Activated CD4-positive, alpha-beta T cell treated with anti-CD3 and anti-CD28 coated beads, Interleukin-2, amount 50 U/mL, for 4 hours (primary cell): ENCODE measurements around the gene SKP1.
"Not testable (repeated sequence)": the region's sequence is repeated elsewhere in the genome, so short reads cannot be mapped to it uniquely, and the experiment has no call there.

Source experiments
- DNase-seq, 2 experiments: peaks; one replicate each; pipeline ENCODE4 v3.0.0-alpha.2; 2020

SKP1 gene

DNA sequence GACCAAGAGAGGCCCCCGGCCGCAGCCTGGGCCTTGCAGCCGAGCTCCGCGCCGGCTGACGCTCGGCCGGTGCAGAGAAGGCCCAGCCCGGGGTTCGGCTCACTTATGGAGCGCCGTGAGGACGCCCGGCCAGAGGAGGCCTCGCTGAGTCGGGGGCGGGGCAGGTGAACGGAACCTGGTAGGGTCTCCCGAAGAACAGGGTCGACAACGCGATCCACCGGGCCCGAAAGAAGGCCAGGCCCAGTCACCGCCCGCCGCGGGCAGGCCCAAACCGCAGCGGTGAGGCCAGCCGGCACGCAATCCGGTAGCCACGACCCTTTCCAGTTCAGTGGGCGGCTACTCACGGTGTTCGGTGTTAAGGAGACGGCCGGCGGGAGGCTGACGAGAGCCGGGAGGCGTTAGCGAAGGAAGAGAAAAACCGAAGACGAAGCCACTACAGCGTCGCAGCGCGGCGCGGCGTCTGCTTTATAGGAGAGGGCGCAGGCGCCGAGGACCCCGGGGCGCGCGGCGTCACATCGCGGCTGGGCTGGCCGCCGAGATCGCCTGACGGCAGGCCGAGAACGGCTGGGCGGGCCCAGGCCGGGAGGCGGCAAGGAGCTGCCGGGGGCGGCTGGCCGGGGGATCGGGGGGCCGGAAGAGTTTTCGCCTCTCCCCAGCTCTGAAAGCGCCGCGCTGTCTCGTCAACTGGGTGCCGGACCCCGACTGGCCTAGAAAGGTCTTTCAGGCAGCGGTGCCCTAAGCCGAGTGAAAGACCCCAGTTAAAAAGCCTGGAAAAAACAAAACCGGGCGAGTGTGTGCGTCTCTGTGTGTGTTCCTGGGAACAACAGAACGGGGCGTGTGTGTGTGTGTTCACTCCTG lies at the start of gene SKP1:
TSS of gene SKP1 (minus strand) at position 440 of the 858 bp plus-strand sequence. CDS start 2,928 bp downstream, outside the sequence.
- DNase-seq, result peak; percentile 79

- peak; percentile 98 to 99 for DNase-seq
These were observed 49.2 kb upstream of the SKP1 start, which contains the start of gene PPP2CA for GRCh38 chr5:134225780-134226440. Gene PPP2CA, minus strand, starts transcription at chr5:134226073. Its CDS starts 212 bp downstream, at chr5:134225861.

GRCh38 chr5:134224888-134225779 lies 48.4 kb upstream of the SKP1 start:
- DNase-seq, result peak; percentile 38 to 42

DNA sequence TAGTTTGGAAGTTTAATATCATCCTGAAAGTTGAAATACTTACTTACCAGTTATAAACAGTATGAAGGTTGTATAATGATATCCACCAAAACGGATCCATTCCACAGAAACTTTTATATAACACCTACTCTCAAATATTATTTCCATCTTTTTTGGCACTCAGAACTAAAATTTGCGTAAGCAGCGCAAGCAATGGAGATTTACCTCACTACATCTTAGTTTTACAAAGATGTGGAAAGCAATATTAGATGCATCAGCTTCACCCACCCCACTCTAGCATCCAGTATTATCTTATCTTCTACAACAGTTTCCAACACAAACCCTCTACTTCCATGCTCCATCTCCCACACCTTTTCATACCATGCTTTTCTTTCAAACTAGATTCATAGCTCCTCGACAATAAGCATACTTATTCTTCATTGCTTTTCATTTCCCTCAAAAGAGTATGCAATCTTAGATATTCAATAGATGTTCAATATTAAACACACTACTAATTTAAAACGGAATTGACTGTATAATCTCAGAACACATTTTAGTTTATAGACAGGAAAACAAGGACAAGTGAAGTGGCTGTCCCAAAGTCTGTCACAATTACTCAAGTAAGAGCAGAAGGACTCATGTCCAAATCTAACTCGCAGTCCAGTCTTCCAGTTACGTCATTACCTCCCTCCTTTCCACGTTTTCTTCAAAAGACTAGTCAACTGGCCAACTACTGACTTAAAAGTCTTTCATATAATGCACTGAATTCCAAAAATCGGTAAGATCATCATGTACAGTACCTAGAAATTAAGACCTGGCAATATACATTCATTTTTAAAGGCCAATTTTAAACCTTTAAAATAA lies 46.9 kb upstream of the SKP1 start:
- DNase-seq, result no peak

GRCh38 chr5:134221690-134222089 lies 44.9 kb upstream of the SKP1 start:
- DNase-seq, result not testable (repeated sequence)

DNA sequence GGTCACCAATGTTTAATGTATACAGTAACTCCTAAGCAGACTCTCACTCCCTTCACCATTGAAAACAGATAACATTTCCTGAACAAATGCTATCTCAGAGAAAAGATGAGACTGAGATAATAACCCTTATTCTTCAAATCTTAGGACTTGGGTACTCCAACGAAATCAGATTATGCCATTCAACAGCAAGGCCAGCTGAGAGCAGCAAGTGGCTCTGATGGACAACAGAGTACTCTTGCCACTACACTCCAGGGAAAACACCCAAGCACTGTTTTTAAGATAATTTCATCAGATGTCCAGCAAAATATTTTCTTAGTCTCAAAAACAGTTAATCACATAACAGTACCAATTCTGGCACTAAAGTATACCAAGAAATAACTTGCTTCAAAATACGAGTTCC lies 39.0 kb upstream of the SKP1 start:
- no peak for DNase-seq

DNA sequence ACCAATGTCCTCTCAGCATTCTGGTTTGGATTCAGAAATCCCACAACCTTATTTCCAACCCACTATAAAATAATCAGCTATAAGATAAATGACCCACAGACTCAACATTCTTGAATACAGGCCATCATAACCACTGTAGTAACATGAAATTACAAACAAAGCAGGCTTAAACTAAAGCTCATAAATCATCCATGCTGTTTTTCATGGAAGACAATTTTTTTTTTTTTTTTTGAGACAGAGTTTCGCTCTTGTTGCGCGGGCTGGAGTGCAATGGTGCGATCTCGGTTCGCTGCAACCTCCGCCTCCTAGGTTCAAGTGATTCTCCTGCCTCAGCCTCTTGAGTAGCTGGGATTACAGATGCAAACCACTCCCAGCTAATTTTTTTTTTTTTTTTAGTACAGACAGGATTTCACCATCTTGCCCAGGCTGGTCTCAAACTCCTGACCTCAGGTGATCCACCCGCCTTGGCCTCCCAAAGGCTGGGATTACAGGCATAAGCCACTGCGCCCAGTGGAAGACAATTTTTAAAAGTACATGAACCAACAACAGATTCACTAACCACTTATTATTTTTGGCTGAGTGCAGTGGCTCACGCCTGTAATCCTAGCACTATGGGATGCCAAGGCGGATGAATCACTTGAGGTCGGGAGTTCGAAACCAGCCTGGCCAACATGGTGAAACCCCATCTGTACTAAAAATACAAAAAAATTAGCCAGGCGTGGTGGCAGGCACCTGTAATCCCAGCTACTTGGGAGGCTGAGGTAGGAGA lies 34.7 kb upstream of the SKP1 start:
- not testable (repeated sequence) for DNase-seq

- no peak for DNase-seq
These were observed 32.9 kb upstream of the SKP1 start for GRCh38 chr5:134209477-134210245.

- no peak for DNase-seq
These were observed 30.9 kb upstream of the SKP1 start for GRCh38 chr5:134207696-134208095.

DNA sequence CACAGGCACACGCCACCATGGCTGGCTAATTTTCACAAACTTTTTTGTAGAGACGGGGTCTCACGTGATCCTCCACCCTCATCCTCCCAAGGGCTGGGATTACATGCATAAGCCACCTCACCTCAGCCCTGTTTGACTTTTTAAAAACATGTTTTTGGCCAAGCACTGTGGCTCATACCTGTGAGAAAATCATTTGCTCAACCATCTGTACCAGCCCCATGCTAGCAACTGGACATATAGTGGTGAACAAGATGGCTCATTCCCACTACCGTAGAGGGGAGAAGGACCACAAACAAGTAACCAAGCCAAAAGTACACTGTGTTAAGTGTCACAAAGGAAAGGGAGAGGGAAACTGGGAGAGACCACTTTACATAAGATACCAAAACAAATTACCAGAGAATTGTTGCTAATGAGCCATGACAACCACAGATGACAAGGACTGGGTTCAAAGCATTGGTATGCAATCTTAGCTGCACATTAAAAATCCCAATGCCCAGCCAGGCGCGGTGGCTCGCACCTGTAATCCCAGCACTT lies 29.9 kb upstream of the SKP1 start:
- no peak for DNase-seq

DNA sequence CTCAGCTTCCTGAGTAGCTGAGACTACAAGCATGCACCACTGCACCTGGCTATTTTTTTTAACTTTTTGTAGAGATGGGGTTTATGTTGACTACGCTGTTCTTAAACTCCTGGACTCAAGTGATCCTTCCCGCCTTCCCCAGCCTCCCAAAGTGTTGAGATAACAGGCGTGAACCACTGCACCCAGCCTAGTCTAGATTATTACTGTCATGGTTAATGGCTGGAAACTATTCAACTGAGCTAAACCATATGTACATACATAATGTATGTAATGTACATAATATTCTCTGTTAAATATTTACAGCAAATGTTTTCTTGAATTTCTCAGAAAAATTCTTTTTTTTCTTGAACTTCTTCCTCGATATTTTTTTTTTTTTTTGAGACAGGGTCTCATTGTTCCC lies 27.8 kb upstream of the SKP1 start:
- no peak for DNase-seq

- no peak for DNase-seq
These were observed 26.9 kb upstream of the SKP1 start for GRCh38 chr5:134203630-134204029.

- no peak for DNase-seq
These were observed 18.9 kb upstream of the SKP1 start for GRCh38 chr5:134195666-134196065.

- no peak for DNase-seq
These were observed 12.3 kb upstream of the SKP1 start for GRCh38 chr5:134189031-134189430.

DNA sequence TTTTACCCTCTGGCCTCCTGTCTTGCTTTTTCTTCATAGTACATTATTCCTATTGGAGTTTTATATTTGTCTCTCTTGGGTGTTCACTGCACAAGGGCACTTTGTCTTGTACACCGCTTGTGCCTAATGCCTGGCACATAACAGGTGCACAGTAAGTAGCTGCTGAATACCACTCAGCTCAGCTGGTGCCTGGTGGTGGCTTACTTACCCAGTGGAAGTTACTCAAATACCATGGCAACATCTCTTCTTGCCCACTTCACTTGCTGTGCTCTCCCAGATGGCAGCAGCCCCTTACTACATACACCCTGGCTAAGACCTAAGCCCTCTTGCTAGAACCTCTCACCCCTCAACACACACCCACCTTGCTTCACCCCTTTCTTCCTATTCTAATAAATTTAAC lies 11.3 kb upstream of the SKP1 start:
- DNase-seq, result no peak

DNA sequence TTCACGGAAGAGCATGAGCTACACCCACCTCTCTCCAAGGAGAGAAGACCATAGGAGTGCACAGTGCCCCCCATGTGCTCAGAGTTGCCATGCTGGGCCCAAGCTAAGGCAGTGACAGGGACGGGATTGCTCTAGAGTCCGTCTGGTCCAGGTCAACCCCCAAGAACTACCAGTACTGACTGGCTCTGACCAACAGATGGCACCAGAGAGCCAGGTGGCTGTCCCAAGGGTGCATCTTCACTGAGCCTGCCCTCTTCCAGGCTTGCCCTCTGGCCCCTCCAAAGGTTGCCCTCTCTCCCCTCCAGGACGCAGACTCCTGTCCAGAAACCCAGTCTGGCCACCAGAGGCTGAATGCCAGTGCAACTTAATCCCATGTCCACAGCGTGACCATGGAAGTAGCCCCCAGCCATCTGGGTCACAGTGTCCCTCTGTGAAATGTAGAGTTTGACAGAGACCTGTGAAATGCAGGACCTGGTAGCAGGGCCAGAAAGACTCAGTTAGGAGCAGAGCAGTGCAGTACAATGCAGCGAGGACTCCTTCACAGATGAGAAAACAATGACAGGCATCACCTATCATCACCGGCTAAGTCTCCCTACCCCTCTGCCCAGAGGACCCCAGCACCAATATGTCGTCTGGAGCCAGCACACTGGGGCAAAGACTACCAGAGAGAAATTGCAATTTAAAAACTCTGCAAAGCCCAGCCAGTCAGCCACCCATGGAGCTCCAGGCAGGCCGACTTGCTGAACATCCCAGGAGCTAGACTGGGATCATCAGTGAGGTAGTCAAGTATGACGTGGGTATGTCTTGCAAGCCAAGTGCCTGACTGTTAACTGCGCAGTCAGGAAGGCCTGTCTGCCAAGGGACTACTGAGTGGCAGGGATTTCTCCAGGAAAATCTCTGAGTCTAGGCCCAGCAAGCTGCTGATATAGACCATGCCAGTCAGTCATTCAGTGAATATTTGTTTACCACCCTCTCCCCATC lies 7.7 kb upstream of the SKP1 start:
- peak; percentile 72 to 74 for DNase-seq

- DNase-seq, result no peak
These were observed 6.7 kb upstream of the SKP1 start for GRCh38 chr5:134183481-134183880.

DNA sequence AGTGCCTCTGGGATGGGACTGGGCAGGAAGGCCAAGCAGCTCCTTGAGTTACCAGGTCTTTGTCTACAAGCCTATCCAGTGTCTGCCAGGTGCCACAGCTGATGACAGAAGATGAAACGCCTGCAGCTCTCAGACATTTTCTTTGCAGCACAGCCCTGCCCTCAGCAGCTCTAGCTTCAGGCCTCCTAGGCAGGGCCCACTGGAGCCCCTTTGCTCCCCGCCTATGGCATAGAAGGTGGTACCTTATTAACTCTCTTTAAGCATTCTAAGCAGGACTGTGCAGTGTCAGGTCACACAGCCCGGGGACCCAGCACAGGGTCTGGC lies 1.3 kb upstream of the SKP1 start:
- no peak for DNase-seq
